HG03439 (cell line): ENCODE results near the gene SNX10.

ENCODE experiments used
- ATAC-seq: cut with Tn5 transposase; IDR thresholded peaks from one replicate; pipeline ENCODE4 v1.9.1; 2021; ENCODE audit warnings: mild to moderate bottlenecking, moderate library complexity; ENCODE audit not compliant: unreplicated experiment

SNX10 gene

GRCh38 chr7:26365901-26366275, 74.2 kb downstream of the SNX10 start:
- no peak for ATAC-seq

DNA sequence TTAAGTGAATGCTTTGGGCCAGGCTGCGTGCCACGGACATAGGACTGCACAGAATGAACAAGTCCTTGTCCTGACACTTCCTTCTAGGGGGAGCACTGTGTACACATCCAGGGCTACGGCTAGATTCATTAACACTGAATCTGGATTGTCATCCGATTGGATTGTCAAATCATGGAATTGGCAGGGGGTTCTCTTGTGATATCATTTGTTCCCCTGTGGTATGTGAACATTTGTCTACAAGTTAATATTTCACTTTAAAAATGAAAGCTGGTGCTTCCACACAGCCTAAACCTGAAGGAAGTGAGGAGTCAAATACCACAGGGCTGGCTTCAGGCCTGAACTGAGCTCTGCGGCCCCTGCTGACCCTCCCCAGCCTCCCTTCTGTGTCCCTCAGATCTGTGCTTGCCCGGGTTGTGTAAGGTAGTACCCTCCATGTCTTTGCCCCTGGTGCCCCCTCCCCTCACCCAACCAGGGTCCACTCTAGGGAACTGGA, 75.6 kb downstream of the SNX10 start:
- no peak for ATAC-seq

- ATAC-seq: no peak
Observed at GRCh38 chr7:26368542-26368941, 76.9 kb downstream of the SNX10 start.

GRCh38 chr7:26369593-26369992, 77.9 kb downstream of the SNX10 start:
- ATAC-seq: no peak

DNA sequence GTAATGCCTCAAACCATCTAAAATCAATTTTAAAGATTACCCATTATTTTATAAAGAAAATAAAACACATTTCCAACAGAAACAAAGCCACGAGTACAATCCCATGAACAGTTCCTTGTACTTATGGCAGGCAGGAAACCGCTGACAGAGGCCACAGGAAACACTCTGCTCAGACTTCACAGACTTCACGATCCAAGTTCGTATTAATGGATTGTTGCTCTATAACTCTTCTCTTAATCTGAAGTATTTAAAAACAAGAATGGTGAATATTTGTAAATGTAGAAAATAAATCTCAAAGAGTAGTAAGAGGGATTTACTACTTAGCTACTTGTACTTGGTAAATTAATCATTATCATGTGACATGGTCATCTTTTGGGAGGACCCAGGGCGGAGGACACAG, 78.3 kb downstream of the SNX10 start:
- no peak for ATAC-seq

DNA sequence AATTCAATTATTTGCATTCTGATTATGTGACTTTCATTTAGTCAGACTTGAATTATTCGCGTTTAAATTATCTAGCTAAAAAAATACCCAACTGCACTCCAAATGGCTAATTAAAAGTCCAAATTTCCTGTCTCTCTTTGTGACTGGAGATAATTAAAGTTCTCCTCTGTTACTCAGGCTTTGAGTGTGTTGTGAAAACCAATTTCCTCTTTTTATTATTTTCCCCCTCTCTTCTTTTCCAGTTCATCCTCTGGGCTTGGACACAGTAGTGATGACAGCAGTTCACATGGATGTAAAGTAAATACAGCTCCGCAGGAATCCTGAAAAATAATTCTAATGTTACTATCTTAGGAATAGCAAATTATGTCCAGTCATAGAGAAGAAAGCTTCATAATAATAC, 80.6 kb downstream of the SNX10 start:
- ATAC-seq: no peak

GRCh38 chr7:26372704-26373103, 81.0 kb downstream of the SNX10 start:
- no peak for ATAC-seq

GRCh38 chr7:26374647-26375373, 83.1 kb downstream of the SNX10 start:
- no peak for ATAC-seq

DNA sequence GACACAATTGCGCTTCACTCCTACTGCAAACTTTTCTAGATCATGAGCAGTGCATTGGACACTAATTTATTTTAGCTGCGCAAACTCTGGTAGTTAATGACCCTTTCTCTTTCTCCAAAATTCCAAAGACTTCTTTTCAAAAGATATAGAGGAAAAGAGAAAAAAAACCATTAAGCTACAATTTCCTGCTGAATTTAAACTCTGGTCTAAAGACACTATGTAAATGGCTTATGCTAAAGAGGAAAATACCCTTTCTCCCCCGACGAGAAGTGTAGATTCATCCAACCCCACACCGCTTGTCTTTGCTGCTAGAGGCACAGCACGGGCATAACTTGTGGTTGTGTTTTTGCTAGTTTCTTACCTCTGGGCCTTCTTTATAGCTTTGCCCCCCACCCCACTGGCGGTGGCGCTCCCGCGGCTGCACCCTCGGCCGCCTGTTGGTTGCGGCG, 84.1 kb downstream of the SNX10 start:
- peak; percentile 26 for ATAC-seq

GRCh38 chr7:26376175-26376917, 84.7 kb downstream of the SNX10 start:
- ATAC-seq: peak; percentile 42

GRCh38 chr7:26378016-26378415, 86.4 kb downstream of the SNX10 start:
- no peak for ATAC-seq

DNA sequence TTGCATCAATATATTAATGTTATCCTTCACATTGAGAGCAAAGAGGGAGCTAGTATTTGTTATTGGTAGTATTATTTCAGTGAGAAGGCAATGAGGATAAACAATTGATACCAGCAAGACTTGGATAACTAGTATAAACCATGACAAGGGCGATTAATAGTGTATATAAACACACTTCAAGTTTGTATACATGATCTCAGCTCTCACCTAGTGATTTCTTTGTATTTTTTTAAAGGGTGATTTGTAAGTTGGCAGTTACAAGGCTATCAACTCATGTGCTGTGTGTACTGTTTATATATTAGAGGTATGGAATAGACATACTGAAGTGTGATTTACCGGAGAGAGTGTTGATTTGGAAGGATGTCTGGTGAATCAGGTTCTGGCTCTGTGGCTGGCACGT, 88.0 kb downstream of the SNX10 start:
- ATAC-seq: no peak

DNA sequence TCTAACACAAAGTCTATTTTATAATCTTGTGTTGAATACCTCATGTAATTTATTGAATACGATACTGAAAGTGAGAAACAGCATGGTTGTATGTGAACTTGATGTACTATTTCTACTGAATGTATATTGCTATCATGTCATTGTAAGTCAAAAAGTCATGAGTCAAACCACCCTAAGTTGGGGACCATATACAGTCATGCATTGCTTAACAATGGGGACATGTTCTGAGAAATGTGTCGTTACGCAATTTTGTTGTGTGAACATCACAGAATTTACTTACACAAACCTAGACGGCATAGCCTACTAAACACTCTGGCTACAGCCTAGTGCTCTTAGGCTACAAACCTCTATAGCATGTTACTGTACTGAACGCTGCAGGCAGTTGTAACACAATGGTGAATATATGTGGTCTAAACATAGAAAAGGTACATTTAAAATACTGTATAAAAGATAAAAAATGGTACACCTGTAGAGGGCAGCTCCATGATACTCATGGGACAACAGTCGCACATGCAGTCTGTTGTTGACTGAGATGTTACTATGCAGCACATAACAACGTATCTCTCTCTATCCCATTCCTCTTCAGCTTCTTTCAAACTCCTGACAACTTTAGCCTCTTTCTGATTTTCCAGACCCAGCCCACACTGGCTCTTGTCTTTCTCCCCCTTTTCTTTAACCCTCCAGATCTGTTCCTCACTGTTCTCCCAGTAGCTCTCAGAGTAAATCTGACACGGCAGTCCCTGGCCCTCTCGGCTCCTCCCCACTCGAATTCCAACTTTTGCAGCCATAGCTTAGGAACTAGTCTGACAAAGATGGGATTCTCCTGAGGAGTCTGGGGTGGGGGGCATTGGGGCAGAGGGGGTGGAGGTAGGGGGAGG, 90.1 kb downstream of the SNX10 start:
- ATAC-seq: no peak

- no peak for ATAC-seq
Observed at GRCh38 chr7:26385240-26385639, 93.6 kb downstream of the SNX10 start.

DNA sequence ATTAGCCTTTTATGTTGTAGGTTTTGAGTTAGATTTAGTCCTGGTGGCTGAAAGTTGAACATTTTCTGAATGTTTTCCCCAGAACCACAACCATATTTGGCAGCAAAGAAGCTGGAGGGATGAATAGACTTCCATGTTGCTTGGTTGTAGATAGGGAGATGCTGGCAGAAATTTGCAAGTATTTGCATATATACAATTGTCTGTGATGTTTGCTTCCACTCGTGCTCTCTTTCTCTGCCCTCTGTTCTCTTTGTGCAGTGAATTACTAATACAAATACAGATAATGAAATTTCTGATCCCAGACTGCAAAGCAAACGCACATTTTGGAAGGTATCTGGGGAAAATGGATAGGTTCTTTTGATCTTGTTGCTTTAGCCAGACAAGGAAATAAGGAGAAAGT, 96.1 kb downstream of the SNX10 start:
- no peak for ATAC-seq

DNA sequence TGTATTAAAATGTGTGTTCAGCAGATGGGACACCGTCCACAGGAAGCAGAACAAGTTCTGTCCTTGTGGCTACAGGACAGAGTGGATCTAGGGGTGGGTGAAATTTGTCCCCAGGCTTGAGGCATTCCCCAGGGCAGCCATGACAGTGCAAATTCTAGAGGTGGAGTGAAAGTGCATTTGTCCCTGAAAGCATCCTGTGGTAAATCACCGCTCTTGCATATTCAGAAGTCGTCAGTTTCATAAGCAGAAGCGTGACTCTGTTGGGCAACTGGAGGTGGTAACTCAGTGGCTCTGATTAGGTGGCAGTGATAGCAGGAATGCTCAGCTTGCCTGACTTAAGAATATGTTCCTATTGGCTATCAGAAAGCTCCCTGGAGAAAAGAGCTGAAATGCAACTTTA, 96.6 kb downstream of the SNX10 start:
- ATAC-seq: peak; percentile 59

DNA sequence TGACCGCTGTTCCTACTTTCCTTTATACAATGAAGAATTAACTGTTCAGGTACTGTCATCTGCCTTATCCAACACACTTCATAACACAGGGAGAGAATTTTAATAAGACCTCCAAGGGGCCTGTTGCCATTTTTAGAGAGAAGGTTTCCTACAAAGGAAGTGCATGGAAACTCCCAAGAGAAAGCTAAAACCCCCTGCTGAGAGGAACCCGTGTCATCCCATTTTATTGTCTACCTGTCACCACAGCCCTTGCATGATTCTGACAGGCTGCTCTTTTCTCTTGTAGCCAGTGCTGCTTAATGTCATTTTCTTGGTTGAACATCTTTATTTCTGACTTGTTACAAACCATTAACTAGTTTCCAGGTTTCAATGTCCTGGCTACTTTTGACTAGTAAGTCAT, 98.4 kb downstream of the SNX10 start:
- no peak for ATAC-seq

DNA sequence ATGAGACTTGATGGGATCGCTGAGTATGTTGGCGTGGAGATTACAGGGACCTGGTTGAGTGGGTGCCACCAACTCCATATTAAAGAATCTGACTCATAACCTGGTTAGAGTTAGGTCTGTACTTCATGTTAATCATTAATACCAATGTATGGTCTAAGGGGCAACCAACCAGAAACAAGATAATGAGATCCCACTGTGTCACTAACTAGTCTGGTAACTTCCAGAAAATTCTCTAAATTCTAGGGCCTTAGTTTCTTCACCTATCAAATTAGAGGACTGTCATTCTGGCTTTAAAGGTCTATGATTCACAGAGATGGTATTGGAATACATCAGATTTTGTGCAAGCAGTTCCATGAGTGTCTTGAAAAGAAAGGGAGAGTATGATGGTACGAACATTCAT, 102.2 kb downstream of the SNX10 start:
- no peak for ATAC-seq

DNA sequence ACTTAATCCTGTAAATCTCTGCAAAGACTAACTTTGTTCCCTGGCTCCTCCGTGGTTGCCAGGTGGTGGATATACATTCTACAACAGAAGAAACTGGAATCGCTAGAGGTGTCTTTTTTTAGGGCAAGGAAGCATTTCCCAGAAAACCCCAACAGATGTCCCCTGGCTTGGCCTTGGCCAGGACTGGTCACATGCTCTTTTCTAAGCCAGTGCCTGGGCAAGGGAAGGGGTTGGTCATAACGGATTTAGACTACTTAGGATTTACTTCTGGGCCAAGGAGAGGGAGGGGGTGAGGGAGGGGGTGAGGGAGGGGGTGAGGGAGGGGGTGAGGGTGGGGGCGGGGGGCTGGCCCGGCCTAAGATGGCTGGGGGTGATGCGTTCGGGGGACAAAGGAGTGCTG, 105.7 kb downstream of the SNX10 start:
- ATAC-seq: no peak

- peak; percentile 20 for ATAC-seq
Observed at GRCh38 chr7:26397796-26398426, 106.2 kb downstream of the SNX10 start.

GRCh38 chr7:26398427-26398755, 106.7 kb downstream of the SNX10 start:
- peak; percentile 56 for ATAC-seq
